HepG2 (cell line): ENCODE results near the gene EPB41L4A. TPM values are rescaled to one million over a fixed set of nuclear protein-coding genes. Genes with fewer than 3 reads are reported as not detected.

Source experiments
- ATAC-seq: fragments of 200-7000 bp; cut with Tn5 transposase; 3 replicates; pipeline ENCODE4 v1.9.1; 2020; ENCODE audit warnings: mild to moderate bottlenecking, moderate library complexity
- BruUV-seq: library from RNA; stranded (reverse); fragments of 400-500 nt; replicated peaks from 2 replicates; lab custom pipeline; 2021; lab: Mats Ljungman, UMichigan
- CTCF ChIA-PET: fragments of 300-600 bp; formaldehyde crosslinking; extraction: SDS; loops from one replicate; lab custom pipeline; 2021; ENCODE audit warnings: low total read pairs, inconsistent platforms, low intra/inter-chr PET ratio; lab: Yijun Ruan, JAX
- POLR2A ChIA-PET: fragments of 350-600 bp; sonication (Branson Sonifier 250); formaldehyde crosslinking; loops from one replicate; lab custom pipeline; 2020; ENCODE audit warnings: antibody characterized with exemption, inconsistent platforms; lab: Yijun Ruan, JAX
- DNase-seq: peaks from one replicate; pipeline ENCODE4 v3.0.0-alpha.2; 2015; ENCODE audit warnings: low spot score
- FAIRE-seq: peaks from 3 replicates; lab custom pipeline; 2011; peaks lifted over from hg19 to GRCh38; lab: Jason Lieb, UNC
- H2AFZ ChIP-seq: one replicate; pipeline ENCODE4 v1.6.1; 2011; ENCODE audit warnings: low read length, inconsistent platforms
- H3K27ac ChIP-seq: fragments of 300-600 bp; 3 replicates; pipeline ENCODE4 v1.8.0; 2011; ENCODE audit warnings: mixed run types, mild to moderate bottlenecking, mixed read lengths, low read length, inconsistent platforms; ENCODE audit not compliant: insufficient read depth; ENCODE audit errors: extremely low read length
- H3K27me3 ChIP-seq, 2 experiments: fragments of 200-600 bp in 1 of 2; 2 replicates in 1 of 2; 3 replicates in 1 of 2; pipeline versions ENCODE4 v1.6.0 to v1.8.0; 2011; ENCODE audit warnings: low read length in 2 of 2, mild to moderate bottlenecking in 2 of 2, moderate library complexity in 2 of 2, inconsistent platforms in 1 of 2; ENCODE audit not compliant: insufficient read depth in 2 of 2, control insufficient read depth in 1 of 2
- H3K36me3 ChIP-seq, 2 experiments: fragments of 200-600 bp in 1 of 2; replicated peaks in 1 of 2; 2 replicates in 1 of 2; 3 replicates in 1 of 2; pipeline versions ENCODE4 v1.5.1 to v1.8.0; 2011; ENCODE audit warnings: low read length in 2 of 2, inconsistent platforms in 1 of 2; ENCODE audit not compliant: insufficient read depth in 2 of 2, control insufficient read depth in 1 of 2
- H3K4me1 ChIP-seq: 2 replicates; pipeline ENCODE4 v1.5.1; 2012; ENCODE audit warnings: low read length, inconsistent platforms; ENCODE audit not compliant: insufficient read depth
- H3K4me2 ChIP-seq: 2 replicates; pipeline ENCODE4 v1.6.0; 2011; ENCODE audit warnings: low read depth, low read length, inconsistent platforms
- H3K4me3 ChIP-seq, 3 experiments: fragments of 200-600 bp in 1 of 3; sonication (generic), shearing (Covaris generic) in 1 of 3; replicated peaks in 1 of 3; 2 replicates each; pipeline ENCODE4 v1.5.1; 2011 to 2016; ENCODE audit warnings: low read length in 3 of 3, inconsistent platforms in 2 of 3, low read depth in 2 of 3, mild to moderate bottlenecking in 2 of 3, control low read depth in 1 of 3, mixed read lengths in 1 of 3; ENCODE audit not compliant: insufficient read depth in 1 of 3
- H3K79me2 ChIP-seq: one replicate; pipeline ENCODE4 v1.6.1; 2011; ENCODE audit warnings: low read length, inconsistent platforms; ENCODE audit not compliant: insufficient read depth
- H3K9ac ChIP-seq: 2 replicates; pipeline ENCODE4 v1.6.0; 2011; ENCODE audit warnings: mild to moderate bottlenecking, low read depth, low read length, inconsistent platforms; ENCODE audit not compliant: insufficient read depth
- H3K9me3 ChIP-seq: 2 replicates; pipeline ENCODE4 v1.5.1; 2012; ENCODE audit warnings: mild to moderate bottlenecking, low read length
- H4K20me1 ChIP-seq: 2 replicates; pipeline ENCODE4 v1.6.0; 2011; ENCODE audit warnings: inconsistent platforms, mild to moderate bottlenecking, low read length, moderate library complexity; ENCODE audit not compliant: insufficient read depth
- ATF7 ChIP-seq, 2 experiments: fragments of 450-650 bp in 1 of 2; sonication (generic) in 1 of 2; formaldehyde crosslinking in 1 of 2; IDR thresholded peaks; 2 replicates each; pipeline versions ENCODE4 v1.4.0 to v1.6.1; 2016 to 2020; ENCODE audit warnings: antibody characterized with exemption in 1 of 2, mild to moderate bottlenecking in 1 of 2, missing genetic modification reagents in 1 of 2
- HMG20B ChIP-seq: conservative IDR thresholded peaks from 2 replicates; pipeline ENCODE4 v1.6.1; 2016; ENCODE audit warnings: missing genetic modification reagents, missing compliant biosample characterization
- PAWR ChIP-seq: sonication (generic); formaldehyde crosslinking; IDR thresholded peaks from 2 replicates; pipeline ENCODE4 v1.4.0; 2020; ENCODE audit warnings: missing genetic modification reagents, mild to moderate bottlenecking, borderline replicate concordance
- PCBP2 ChIP-seq: fragments of 200-400 bp; formaldehyde crosslinking; optimal IDR thresholded peaks from 2 replicates; pipeline ENCODE3; 2018; ENCODE audit warnings: low read length, low read depth; ENCODE audit not compliant: poor library complexity, severe bottlenecking
- SAFB2 ChIP-seq: sonication (generic); formaldehyde crosslinking; IDR thresholded peaks from 2 replicates; pipeline ENCODE4 v1.5.1; 2020; ENCODE audit warnings: missing genetic modification reagents, low read depth, mild to moderate bottlenecking, borderline replicate concordance
- TFDP1 ChIP-seq: IDR thresholded peaks from 2 replicates; pipeline ENCODE4 v1.6.1; 2016; ENCODE audit warnings: missing compliant biosample characterization, missing genetic modification reagents, borderline replicate concordance
- TP53 ChIP-seq: sonication (generic); formaldehyde crosslinking; conservative IDR thresholded peaks from 2 replicates; pipeline ENCODE4 v1.4.0; 2020; ENCODE audit warnings: missing genetic modification reagents
- ZNF431 ChIP-seq: sonication (generic); formaldehyde crosslinking; IDR thresholded peaks from 2 replicates; pipeline ENCODE4 v1.9.0; 2022; ENCODE audit warnings: missing genetic modification reagents, low read depth, mild to moderate bottlenecking, borderline replicate concordance
- ZNF615 ChIP-seq: sonication (generic); formaldehyde crosslinking; IDR thresholded peaks from 2 replicates; pipeline ENCODE4 v1.5.0; 2020; ENCODE audit warnings: mild to moderate bottlenecking, missing genetic modification reagents, borderline replicate concordance
- ZNF616 ChIP-seq: sonication (generic); formaldehyde crosslinking; IDR thresholded peaks from 2 replicates; pipeline ENCODE4 v1.5.0; 2020; ENCODE audit warnings: low read depth, mild to moderate bottlenecking, missing genetic modification reagents
- ZNF720 ChIP-seq: sonication (generic); formaldehyde crosslinking; IDR thresholded peaks from 2 replicates; pipeline ENCODE4 v1.4.0; 2020; ENCODE audit warnings: missing genetic modification reagents
- ZNF790 ChIP-seq: sonication (generic); formaldehyde crosslinking; IDR thresholded peaks from 2 replicates; pipeline ENCODE4 v1.8.0; 2022; ENCODE audit warnings: missing genetic modification reagents, mild to moderate bottlenecking, borderline replicate concordance
- WGBS: methylation state at CpG from one replicate; pipeline ENCODE4 v1.1.6; 2017; ENCODE audit warnings: low lambda C conversion rate; 5-methylcytosine and 5-hydroxymethylcytosine counted together
- in situ Hi-C: cut with HindIII; loops from 2 replicates; pipeline ENCODE4 v1.10.0; 2017; ENCODE audit warnings: low pct_unique_long_range_greater_than_20kb; ENCODE audit not compliant: extremely low pct_ligation_motif_present
- intact Hi-C: fragments of 100-400 bp; cut with micrococcal nuclease; formaldehyde crosslinking; loops from one replicate; pipeline ENCODE4 v1.10.0; 2022; ENCODE audit not compliant: unreplicated experiment
- polyA plus RNA-seq, 8 experiments: library from polyadenylated mRNA; depleted of rRNA in 3 of 8; stranded (reverse) in 7 of 8; unstranded in 1 of 8; fragments of >200 nt; fragmentation: Illumina TruSeq in 4 of 8; extraction: Trizol in 4 of 8; gene quantifications; 2 replicates each; pipeline versions ENCODE4 v1.2.1 to v1.2.3, GENCODE V29; 2011 to 2016; ENCODE audit warnings: low read depth in 4 of 8, missing spikeins in 1 of 8, mixed read lengths in 1 of 8; ENCODE audit not compliant: insufficient read depth in 1 of 8
- total RNA-seq, 5 experiments: library from RNA; depleted of rRNA; stranded (reverse); fragments of >200 nt; fragmentation: Illumina TruSeq; extraction: Trizol; gene quantifications; 2 replicates each; pipeline ENCODE4 v1.2.3, GENCODE V29; 2016; ENCODE audit warnings: low read depth in 1 of 5
- TF ChIP-seq, protein P1 (sequence below): sonication (generic); formaldehyde crosslinking; IDR thresholded peaks from 2 replicates; pipeline ENCODE4 v1.4.0; 2020; ENCODE audit warnings: low read depth, missing genetic modification reagents

EPB41L4A gene
- total and polyA plus RNA-seq, 2 of the 13 experiments (the other 11 are each of a cell fraction or from before 2014, with no cell fraction given), result 0.07 TPM; not detected in 1

DNA sequence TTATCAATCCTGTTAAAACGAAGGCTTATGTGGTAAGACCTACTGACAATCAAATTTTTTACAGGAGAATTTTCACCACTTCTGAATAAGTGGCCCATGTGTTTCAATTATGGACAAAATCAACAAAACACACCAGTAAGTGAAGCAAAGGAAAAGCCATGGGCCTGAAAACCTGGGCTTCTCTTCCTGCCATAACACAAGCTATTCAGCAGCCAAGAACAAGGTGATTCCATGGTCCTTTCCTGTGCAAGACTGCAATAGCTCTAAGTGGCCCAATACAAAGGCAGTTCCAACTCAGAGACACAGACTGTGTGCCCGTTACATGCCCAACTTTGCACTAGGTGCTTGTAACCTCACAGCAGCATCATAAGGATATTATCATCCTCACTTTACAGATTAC, 168.5 kb downstream of the EPB41L4A start:
- FAIRE-seq (no peak), DNase-seq (no peak), ATAC-seq (no peak)
- ChIA-PET POLR2A (no interaction called here), CTCF (no interaction called here)
- WGBS, result 0% methylated on average over 2 of the region's 2 CpGs
- Histone ChIP-seq H3K4me3 (no peak overlapping the region), H3K4me2 (no peak overlapping the region), H3K36me3 (no peaks in the 10 kb centered on the region), H3K9ac (no peak overlapping the region), H3K27ac (no peak overlapping the region), H3K79me2 (no peaks in the 10 kb centered on the region), H3K4me1 (no peaks in the 10 kb centered on the region), H3K27me3 (no peaks in the 10 kb centered on the region; a peak in 2 of 5 replicates), H2AFZ (no peak overlapping the region), H3K9me3 (no peaks in the 10 kb centered on the region), H4K20me1 (no peaks in the 10 kb centered on the region)
- intact Hi-C loops (no loop called here), in situ Hi-C loops (no loop called here)
- BruUV-seq, result no TSS peak
- TF ChIP-seq ZNF431 (CRISPR knock-in tag) (no peak), ZNF720 (CRISPR knock-in tag) (no peak), SAFB2 (CRISPR knock-in tag) (no peak), PAWR (no peak), TFDP1 (CRISPR knock-in tag) (no peak), HMG20B (CRISPR knock-in tag) (no peak), PCBP2 (no peak), TP53 (CRISPR knock-in tag) (no peak), ZNF615 (no peak), ATF7 (IDR thresholded peaks at IDR 0.05) (no peak), ATF7 (CRISPR knock-in tag; IDR thresholded peaks at IDR 0.05) (no peak), ZNF790 (CRISPR knock-in tag) (no peak), ZNF616 (no peak)
- TF ChIP-seq, protein P1, sequence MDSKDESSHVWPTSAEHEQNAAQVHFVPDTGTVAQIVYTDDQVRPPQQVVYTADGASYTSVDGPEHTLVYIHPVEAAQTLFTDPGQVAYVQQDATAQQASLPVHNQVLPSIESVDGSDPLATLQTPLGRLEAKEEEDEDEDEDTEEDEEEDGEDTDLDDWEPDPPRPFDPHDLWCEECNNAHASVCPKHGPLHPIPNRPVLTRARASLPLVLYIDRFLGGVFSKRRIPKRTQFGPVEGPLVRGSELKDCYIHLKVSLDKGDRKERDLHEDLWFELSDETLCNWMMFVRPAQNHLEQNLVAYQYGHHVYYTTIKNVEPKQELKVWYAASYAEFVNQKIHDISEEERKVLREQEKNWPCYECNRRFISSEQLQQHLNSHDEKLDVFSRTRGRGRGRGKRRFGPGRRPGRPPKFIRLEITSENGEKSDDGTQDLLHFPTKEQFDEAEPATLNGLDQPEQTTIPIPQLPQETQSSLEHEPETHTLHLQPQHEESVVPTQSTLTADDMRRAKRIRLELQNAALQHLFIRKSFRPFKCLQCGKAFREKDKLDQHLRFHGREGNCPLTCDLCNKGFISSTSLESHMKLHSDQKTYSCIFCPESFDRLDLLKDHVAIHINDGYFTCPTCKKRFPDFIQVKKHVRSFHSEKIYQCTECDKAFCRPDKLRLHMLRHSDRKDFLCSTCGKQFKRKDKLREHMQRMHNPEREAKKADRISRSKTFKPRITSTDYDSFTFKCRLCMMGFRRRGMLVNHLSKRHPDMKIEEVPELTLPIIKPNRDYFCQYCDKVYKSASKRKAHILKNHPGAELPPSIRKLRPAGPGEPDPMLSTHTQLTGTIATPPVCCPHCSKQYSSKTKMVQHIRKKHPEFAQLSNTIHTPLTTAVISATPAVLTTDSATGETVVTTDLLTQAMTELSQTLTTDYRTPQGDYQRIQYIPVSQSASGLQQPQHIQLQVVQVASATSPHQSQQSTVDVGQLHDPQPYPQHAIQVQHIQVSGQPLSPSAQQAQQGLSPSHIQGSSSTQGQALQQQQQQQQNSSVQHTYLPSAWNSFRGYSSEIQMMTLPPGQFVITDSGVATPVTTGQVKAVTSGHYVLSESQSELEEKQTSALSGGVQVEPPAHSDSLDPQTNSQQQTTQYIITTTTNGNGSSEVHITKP (CRISPR knock-in tag), result no peak
